Esophagus squamous epithelium (tissue), 4 donors: ENCODE measurements around the gene SLC35E2B.

Source experiments
- POLR2A ChIP-seq, 4 donors: fragments of 450-650 bp; IDR thresholded peaks; one replicate each; pipeline ENCODE4 v1.6.1; 2017; ENCODE audit warnings: antibody characterized with exemption in 4 of 4, mild to moderate bottlenecking in 4 of 4, moderate library complexity in 3 of 4
- TF ChIP-seq, protein P1 (sequence below), 6 experiments: fragments of 450-650 bp in 4 of 6; fragments of 200-600 bp in 2 of 6; sonication (generic) in 2 of 6; IDR thresholded peaks; one replicate each; pipeline ENCODE4 v1.5.1; 2016 to 2019; ENCODE audit warnings: antibody characterized with exemption in 6 of 6, mild to moderate bottlenecking in 4 of 6, moderate library complexity in 4 of 6

DNA sequence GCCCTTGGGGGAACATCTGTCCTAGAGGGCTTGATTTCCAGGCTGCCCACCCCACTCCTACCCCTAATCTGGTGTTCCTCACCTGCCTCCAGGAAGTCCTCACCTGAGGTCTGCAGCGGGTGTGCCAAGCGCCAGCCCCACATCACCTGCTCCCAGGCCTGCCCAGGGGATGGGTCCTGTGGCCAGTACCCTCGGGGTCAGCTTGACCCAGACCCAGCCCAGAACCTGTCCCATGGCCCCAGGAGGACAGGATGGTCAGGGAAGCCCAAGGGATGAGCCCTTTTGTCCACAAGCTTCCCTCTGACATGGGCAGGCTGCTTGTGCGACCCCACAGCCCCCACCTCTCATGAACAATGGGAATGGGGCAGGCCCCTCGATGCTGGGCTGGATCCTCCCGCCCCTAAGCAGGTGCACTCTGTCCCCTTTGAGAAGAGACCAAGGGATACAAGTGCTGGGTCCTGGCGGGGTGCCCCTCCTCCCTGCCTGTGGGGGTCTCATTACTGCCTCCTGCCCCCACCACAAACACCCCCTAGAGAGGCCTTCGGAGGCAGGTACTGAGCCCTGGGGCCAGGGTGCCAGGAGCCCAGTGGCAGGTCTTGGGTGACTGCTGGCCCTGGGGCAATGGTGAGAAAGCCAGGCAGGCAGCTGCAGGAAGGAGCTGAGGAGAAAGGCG is 74.1 kb downstream of the SLC35E2B start:
- TF ChIP-seq, protein P1, sequence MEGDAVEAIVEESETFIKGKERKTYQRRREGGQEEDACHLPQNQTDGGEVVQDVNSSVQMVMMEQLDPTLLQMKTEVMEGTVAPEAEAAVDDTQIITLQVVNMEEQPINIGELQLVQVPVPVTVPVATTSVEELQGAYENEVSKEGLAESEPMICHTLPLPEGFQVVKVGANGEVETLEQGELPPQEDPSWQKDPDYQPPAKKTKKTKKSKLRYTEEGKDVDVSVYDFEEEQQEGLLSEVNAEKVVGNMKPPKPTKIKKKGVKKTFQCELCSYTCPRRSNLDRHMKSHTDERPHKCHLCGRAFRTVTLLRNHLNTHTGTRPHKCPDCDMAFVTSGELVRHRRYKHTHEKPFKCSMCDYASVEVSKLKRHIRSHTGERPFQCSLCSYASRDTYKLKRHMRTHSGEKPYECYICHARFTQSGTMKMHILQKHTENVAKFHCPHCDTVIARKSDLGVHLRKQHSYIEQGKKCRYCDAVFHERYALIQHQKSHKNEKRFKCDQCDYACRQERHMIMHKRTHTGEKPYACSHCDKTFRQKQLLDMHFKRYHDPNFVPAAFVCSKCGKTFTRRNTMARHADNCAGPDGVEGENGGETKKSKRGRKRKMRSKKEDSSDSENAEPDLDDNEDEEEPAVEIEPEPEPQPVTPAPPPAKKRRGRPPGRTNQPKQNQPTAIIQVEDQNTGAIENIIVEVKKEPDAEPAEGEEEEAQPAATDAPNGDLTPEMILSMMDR (IDR thresholded peaks at IDR 0.05), result no peak
- no peak for TF ChIP-seq POLR2A (IDR thresholded peaks at IDR 0.05)
